ENCODE data around the gene CRYL1. TPM values are rescaled to one million over a fixed set of nuclear protein-coding genes. Genes with fewer than 3 reads are reported as not detected.
A peak's percentile ranks its signal among the peaks of the same experiment; 100 is the strongest.

Gene CRYL1
- total RNA-seq, 1 experiment from 2014 or later, result 2.9 TPM

DNA sequence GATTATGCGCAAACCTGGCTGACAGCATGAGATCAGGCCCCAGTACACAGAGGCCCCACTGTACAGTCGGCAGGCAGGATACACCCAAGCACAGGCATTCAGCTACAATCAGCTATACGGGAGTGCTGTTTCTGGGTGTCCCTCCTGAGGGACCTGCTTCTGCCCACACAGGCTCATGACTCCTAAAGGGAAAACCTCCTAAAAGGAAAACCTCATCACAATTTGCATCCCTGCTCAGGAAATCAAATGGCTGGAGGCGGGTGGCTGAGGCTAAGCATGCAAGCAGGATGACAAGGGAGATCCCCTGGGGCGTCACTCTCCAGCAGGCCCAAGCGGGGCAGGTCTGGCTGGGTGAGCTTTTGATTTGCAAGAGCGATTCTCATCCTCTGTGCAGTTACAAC, 99.8 kb downstream of the CRYL1 start:
- POLR2A ChIA-PET, result interaction anchor here (0.7 to 1.2 kb wide), 2 partner anchors 15 to 466 kb away, joined by 3 to 6 read pairs; no protein-coding TSS in a partner anchor
- no peak overlapping the region for H3K4me3 Mint-ChIP-seq
- H3K4me1 Mint-ChIP-seq, result peaks cover 19% of the 10 kb centered on the region
- no peaks in the 10 kb centered on the region for H3K36me3 Mint-ChIP-seq
- no peaks in the 10 kb centered on the region for H3K27me3 Mint-ChIP-seq (ENCODE audit: low read depth)
- peak; percentile 56 for ATAC-seq
- H3K9me3 Mint-ChIP-seq, result peaks cover 6% of the 10 kb centered on the region
- TF ChIP-seq ZNF219 (CRISPR knock-in tag; IDR thresholded peaks at IDR 0.05; ENCODE audit: borderline replicate concordance) (no peak), ZNF423 (CRISPR knock-in tag; IDR thresholded peaks at IDR 0.05) (peak; percentile 59)
- H3K27ac Mint-ChIP-seq, result no peak overlapping the region
- DNase-seq (ENCODE audit: low spot score), result no peak
- CTCF ChIA-PET, result interaction anchor here (2.2 kb wide), 1 partner anchor 228 kb away, joined by 8 read pairs; no protein-coding TSS in a partner anchor

DNA sequence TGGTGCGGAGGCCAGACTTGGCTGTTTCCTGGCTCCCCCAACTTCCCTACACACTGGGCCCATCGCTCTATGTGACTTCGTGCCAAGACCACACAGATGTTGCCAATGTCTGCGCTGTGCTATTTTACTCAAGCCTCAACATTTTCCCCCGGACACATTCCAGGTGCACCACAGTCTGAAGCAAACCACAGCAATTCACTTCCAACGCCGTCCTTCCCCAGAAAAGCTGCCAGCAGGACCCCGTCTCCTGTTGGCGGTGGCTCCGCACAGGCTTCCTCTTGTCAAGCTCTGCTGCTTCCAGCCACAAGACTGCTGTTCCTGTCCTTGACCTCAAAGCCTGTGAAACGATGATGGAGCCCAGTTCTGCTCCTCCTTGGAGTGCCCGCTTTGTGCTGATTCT, 100.7 kb downstream of the CRYL1 start:
- ChIA-PET POLR2A (no interaction called here), CTCF (interaction anchor here (0.6 to 2.2 kb wide), 2 partner anchors 196 to 227 kb away, joined by 5 to 8 read pairs; no protein-coding TSS in a partner anchor)
- no peaks in the 10 kb centered on the region for H3K36me3 Mint-ChIP-seq
- peaks cover 19% of the 10 kb centered on the region for H3K4me1 Mint-ChIP-seq
- no peaks in the 10 kb centered on the region for H3K27me3 Mint-ChIP-seq (ENCODE audit: low read depth)
- DNase-seq (ENCODE audit: low spot score) (no peak), ATAC-seq (no peak)
- H3K4me3 Mint-ChIP-seq, result no peak overlapping the region
- H3K9me3 Mint-ChIP-seq, result peaks cover 6% of the 10 kb centered on the region
- no peak for TF ChIP-seq ZNF232 (CRISPR knock-in tag; IDR thresholded peaks at IDR 0.05)
- TF ChIP-seq, protein P1, sequence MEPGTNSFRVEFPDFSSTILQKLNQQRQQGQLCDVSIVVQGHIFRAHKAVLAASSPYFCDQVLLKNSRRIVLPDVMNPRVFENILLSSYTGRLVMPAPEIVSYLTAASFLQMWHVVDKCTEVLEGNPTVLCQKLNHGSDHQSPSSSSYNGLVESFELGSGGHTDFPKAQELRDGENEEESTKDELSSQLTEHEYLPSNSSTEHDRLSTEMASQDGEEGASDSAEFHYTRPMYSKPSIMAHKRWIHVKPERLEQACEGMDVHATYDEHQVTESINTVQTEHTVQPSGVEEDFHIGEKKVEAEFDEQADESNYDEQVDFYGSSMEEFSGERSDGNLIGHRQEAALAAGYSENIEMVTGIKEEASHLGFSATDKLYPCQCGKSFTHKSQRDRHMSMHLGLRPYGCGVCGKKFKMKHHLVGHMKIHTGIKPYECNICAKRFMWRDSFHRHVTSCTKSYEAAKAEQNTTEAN (CRISPR knock-in tag; IDR thresholded peaks at IDR 0.05), result no peak
- no peak for TF ChIP-seq FOXJ3 (CRISPR knock-in tag; IDR thresholded peaks at IDR 0.05; ENCODE audit: borderline replicate concordance)
- TF ChIP-seq GRHL2 (CRISPR knock-in tag; IDR thresholded peaks at IDR 0.05; ENCODE audit: insufficient replicate concordance, severe bottlenecking), result no peak
- no peak for TF ChIP-seq NR3C1 (CRISPR knock-in tag; conservative IDR thresholded peaks at IDR 0.05; ENCODE audit: low read depth)
- no peak overlapping the region for H3K27ac Mint-ChIP-seq

- Mint-ChIP-seq H3K27ac (no peak overlapping the region), H3K4me1 (peaks cover 19% of the 10 kb centered on the region)
Observed at GRCh38 chr13:20424559-20424852, 101.2 kb downstream of the CRYL1 start.

GRCh38 chr13:20422362-20422761, 103.3 kb downstream of the CRYL1 start:
- no peak for ATAC-seq
- POLR2A ChIA-PET, result no interaction called here
- H3K27ac Mint-ChIP-seq, result no peak overlapping the region
- no peaks in the 10 kb centered on the region for H3K36me3 Mint-ChIP-seq
- CTCF ChIA-PET, result no interaction called here
- H3K27me3 Mint-ChIP-seq (ENCODE audit: low read depth), result no peaks in the 10 kb centered on the region
- no peak for DNase-seq (ENCODE audit: low spot score)
- no peak overlapping the region for H3K4me3 Mint-ChIP-seq
- TF ChIP-seq NFYB (CRISPR knock-in tag; conservative IDR thresholded peaks at IDR 0.05; ENCODE audit: low read depth), result no peak
- no peak for TF ChIP-seq IRF2 (CRISPR knock-in tag; IDR thresholded peaks at IDR 0.05; ENCODE audit: borderline replicate concordance, low read depth)
- no peak for TF ChIP-seq TEAD4 (CRISPR knock-in tag; IDR thresholded peaks at IDR 0.05)
- H3K9me3 Mint-ChIP-seq, result peaks cover 6% of the 10 kb centered on the region
- H3K4me1 Mint-ChIP-seq, result peaks cover 19% of the 10 kb centered on the region

More at GRCh38 chr13:20424559-20424852, 101.2 kb downstream of the CRYL1 start:
- POLR2A ChIA-PET, result no interaction called here
- Mint-ChIP-seq H3K4me3 (no peak overlapping the region), H3K27me3 (ENCODE audit: low read depth) (no peaks in the 10 kb centered on the region), H3K36me3 (no peaks in the 10 kb centered on the region), H3K9me3 (peaks cover 6% of the 10 kb centered on the region)
- no peak for ATAC-seq
- no peak for DNase-seq (ENCODE audit: low spot score)
- CTCF ChIA-PET, result interaction anchor here (0.6 to 2.2 kb wide), 2 partner anchors 196 to 227 kb away, joined by 5 to 8 read pairs; no protein-coding TSS in a partner anchor
- TF ChIP-seq NR2C2 (CRISPR knock-in tag; IDR thresholded peaks at IDR 0.05) (no peak), GTF2I (CRISPR knock-in tag; conservative IDR thresholded peaks at IDR 0.05) (no peak), ZNF396 (CRISPR knock-in tag; IDR thresholded peaks at IDR 0.05; ENCODE audit: borderline replicate concordance) (no peak)

- CTCF ChIA-PET, result no interaction called here
- no peak for TF ChIP-seq ZBTB21 (CRISPR knock-in tag; IDR thresholded peaks at IDR 0.05; ENCODE audit: borderline replicate concordance)
- TF ChIP-seq RELA (CRISPR knock-in tag; IDR thresholded peaks at IDR 0.05; ENCODE audit: borderline replicate concordance), result no peak
- no peak for TF ChIP-seq FOXP1 (CRISPR knock-in tag; IDR thresholded peaks at IDR 0.05; ENCODE audit: borderline replicate concordance)
- TF ChIP-seq MAX (CRISPR knock-in tag; IDR thresholded peaks at IDR 0.05), result no peak
- no peak for TF ChIP-seq ZNF396 (CRISPR knock-in tag; IDR thresholded peaks at IDR 0.05; ENCODE audit: borderline replicate concordance)
- no peak for TF ChIP-seq SOX15 (CRISPR knock-in tag; IDR thresholded peaks at IDR 0.05)
- Mint-ChIP-seq H3K27ac (no peak overlapping the region), H3K36me3 (no peaks in the 10 kb centered on the region), H3K9me3 (peaks cover 6% of the 10 kb centered on the region), H3K27me3 (ENCODE audit: low read depth) (peaks cover 3% of the 10 kb centered on the region), H3K4me1 (peaks cover 11% of the 10 kb centered on the region), H3K4me3 (no peak overlapping the region)
- no peak for ATAC-seq
- POLR2A ChIA-PET, result no interaction called here
- DNase-seq (ENCODE audit: low spot score), result no peak
Observed at GRCh38 chr13:20420938-20421337, 104.7 kb downstream of the CRYL1 start.

Measured in WTC11 (cell line).